Endothelial cell of umbilical vein (primary cell): ENCODE data around the gene KBTBD8. TPM values are rescaled to one million over a fixed set of nuclear protein-coding genes. Genes with fewer than 3 reads are reported as not detected.

Experiments used
- BruUV-seq: library from RNA; stranded (reverse); fragments of 400-500 nt; replicated peaks from 2 replicates; lab custom pipeline; 2021; lab: Mats Ljungman, UMichigan
- CTCF ChIA-PET: fragments of 300-600, 350-600 bp; sonication (Branson Sonifier 250); formaldehyde crosslinking; loops from one replicate; lab custom pipeline; 2021; ENCODE audit warnings: antibody characterized with exemption, inconsistent platforms; lab: Charles Lee
- POLR2A ChIA-PET: fragments of 300-600, 350-600 bp; sonication (Branson Sonifier 250); formaldehyde crosslinking; loops from one replicate; lab custom pipeline; 2021; ENCODE audit warnings: antibody characterized with exemption, inconsistent platforms; lab: Charles Lee
- DNase-seq: peaks from one replicate; pipeline ENCODE4 v3.0.0-alpha.2; 2011; ENCODE audit warnings: low read depth, low spot score
- FAIRE-seq: peaks from 2 replicates; lab custom pipeline; 2011; peaks lifted over from hg19 to GRCh38; lab: Jason Lieb, UNC
- H2AFZ ChIP-seq: 2 replicates; pipeline ENCODE4 v1.6.0; 2012; ENCODE audit warnings: low read depth, low read length, control low read depth, inconsistent platforms
- H3K27ac ChIP-seq: 2 replicates; pipeline ENCODE4 v1.5.1; 2011; ENCODE audit warnings: low read depth, mild to moderate bottlenecking, control low read depth, low read length, moderate library complexity; ENCODE audit not compliant: insufficient read depth
- H3K27me3 ChIP-seq, 2 experiments: 2 replicates each; pipeline versions ENCODE4 v1.6.0 to v1.6.1; 2011; ENCODE audit warnings: low read length in 2 of 2, mixed read lengths in 1 of 2; ENCODE audit not compliant: control insufficient read depth in 2 of 2, insufficient read depth in 2 of 2
- H3K36me3 ChIP-seq, 2 experiments: 2 replicates in 1 of 2; 3 replicates in 1 of 2; pipeline ENCODE4 v1.5.1; 2011; ENCODE audit warnings: low read length in 2 of 2, mild to moderate bottlenecking in 1 of 2, moderate library complexity in 1 of 2; ENCODE audit not compliant: control insufficient read depth in 2 of 2, insufficient read depth in 2 of 2; ENCODE audit errors: extremely low read depth in 1 of 2
- H3K4me1 ChIP-seq: 3 replicates; pipeline ENCODE4 v1.5.1; 2011; ENCODE audit warnings: mild to moderate bottlenecking, low read length; ENCODE audit not compliant: control insufficient read depth, insufficient read depth; ENCODE audit errors: extremely low read depth
- H3K4me2 ChIP-seq: 2 replicates; pipeline ENCODE4 v1.6.1; 2011; ENCODE audit warnings: low read length, control low read depth, mixed read lengths; ENCODE audit not compliant: insufficient read depth
- H3K4me3 ChIP-seq, 3 experiments: fragments of 200-600 bp in 1 of 3; sonication (generic), shearing (Covaris generic) in 1 of 3; replicated peaks in 1 of 3; 2 replicates each; pipeline ENCODE4 v1.5.1; 2011 to 2016; ENCODE audit warnings: control low read depth in 3 of 3, low read length in 3 of 3, mild to moderate bottlenecking in 2 of 3, inconsistent platforms in 1 of 3, low read depth in 1 of 3, moderate library complexity in 1 of 3; ENCODE audit not compliant: insufficient read depth in 1 of 3
- H3K79me2 ChIP-seq: 2 replicates; pipeline ENCODE4 v1.6.0; 2012; ENCODE audit warnings: low read length, inconsistent platforms; ENCODE audit not compliant: control insufficient read depth, insufficient read depth
- H3K9ac ChIP-seq: replicated peaks from 2 replicates; pipeline ENCODE3; 2011; ENCODE audit warnings: low read length, control low read depth; ENCODE audit not compliant: insufficient read depth; ENCODE audit errors: extremely low read depth
- H3K9me1 ChIP-seq: replicated peaks from 3 replicates; pipeline ENCODE4 v1.6.0; 2011; ENCODE audit warnings: mild to moderate bottlenecking, low read length; ENCODE audit not compliant: control insufficient read depth, insufficient read depth; ENCODE audit errors: extremely low read depth
- H3K9me3 ChIP-seq: replicated peaks from 2 replicates; pipeline ENCODE4 v1.5.1; 2012; ENCODE audit warnings: low read length, inconsistent platforms; ENCODE audit not compliant: control insufficient read depth, insufficient read depth
- H4K20me1 ChIP-seq: replicated peaks from 2 replicates; pipeline ENCODE3; 2011; ENCODE audit warnings: mild to moderate bottlenecking, low read length; ENCODE audit not compliant: control insufficient read depth, insufficient read depth; ENCODE audit errors: extremely low read depth
- CTCF ChIP-seq, 2 donors: IDR thresholded peaks; 1 replicate in 1 of 2; 2 replicates in 1 of 2; pipeline ENCODE4 v1.5.1; 2011; ENCODE audit warnings: low read length in 2 of 2, mild to moderate bottlenecking in 2 of 2, moderate library complexity in 2 of 2, control low read depth in 1 of 2, inconsistent platforms in 1 of 2, low read depth in 1 of 2; ENCODE audit not compliant: insufficient read depth in 1 of 2; ENCODE audit errors: extremely low read depth in 1 of 2
- EZH2 ChIP-seq: IDR thresholded peaks from 2 replicates; pipeline ENCODE4 v1.6.1; 2012; ENCODE audit warnings: borderline replicate concordance, low read depth, mild to moderate bottlenecking, moderate library complexity, low read length, inconsistent platforms; ENCODE audit not compliant: severe bottlenecking
- FOS ChIP-seq: IDR thresholded peaks from 2 replicates; pipeline ENCODE4 v1.6.1; 2011; ENCODE audit warnings: mild to moderate bottlenecking, low read length, moderate library complexity, borderline replicate concordance; ENCODE audit not compliant: insufficient read depth
- GATA2 ChIP-seq: IDR thresholded peaks from 2 replicates; pipeline ENCODE4 v1.7.0; 2011; ENCODE audit warnings: low read depth, mild to moderate bottlenecking, moderate library complexity, mixed read lengths, low read length; ENCODE audit not compliant: insufficient read length, insufficient read depth
- JUN ChIP-seq: IDR thresholded peaks from 2 replicates; pipeline ENCODE4 v1.6.1; 2011; ENCODE audit warnings: borderline replicate concordance, low read depth; ENCODE audit not compliant: insufficient read length, insufficient read depth
- MYC ChIP-seq: IDR thresholded peaks from one replicate; pipeline ENCODE4 v1.6.1; 2011; ENCODE audit warnings: mild to moderate bottlenecking, low read depth, low read length
- POLR2A ChIP-seq: IDR thresholded peaks from 2 replicates; pipeline ENCODE4 v1.6.1; 2012; ENCODE audit warnings: low read depth, mild to moderate bottlenecking, control low read depth, low read length
- POLR2AphosphoS5 ChIP-seq: IDR thresholded peaks from 2 replicates; pipeline ENCODE4 v1.6.1; 2012; ENCODE audit warnings: low read depth, mild to moderate bottlenecking, control low read depth, low read length, moderate library complexity; ENCODE audit not compliant: insufficient read depth
- dilution Hi-C: fragments of 300-500 bp; cut with MboI; formaldehyde crosslinking; loops from one replicate; pipeline ENCODE4 v1.15.0; 2019; ENCODE audit warnings: low sequenced_read_pairs; ENCODE audit not compliant: extremely low pct_ligation_motif_present
- intact Hi-C: fragments of 100-400 bp; cut with micrococcal nuclease; formaldehyde crosslinking; loops from one replicate; pipeline ENCODE4 v1.10.0; 2022
- polyA plus RNA-seq, 4 experiments: library from polyadenylated mRNA; depleted of rRNA in 3 of 4; stranded (reverse) in 3 of 4; unstranded in 1 of 4; fragments of >200 nt; gene quantifications; 2 replicates each; pipeline versions ENCODE4 v1.2.1 to v1.2.3, GENCODE V29; 2011 to 2012; ENCODE audit warnings: missing spikeins in 1 of 4
- total RNA-seq: library from RNA; stranded (reverse); gene quantifications from 2 replicates; pipeline ENCODE4 v1.2.3, GENCODE V29; 2021
- TF ChIP-seq, protein P1 (sequence below): IDR thresholded peaks from 2 replicates; pipeline ENCODE4 v1.6.1; 2011; ENCODE audit not compliant: insufficient read depth, insufficient read length

The KBTBD8 gene
- total and polyA plus RNA-seq, 2 donors (not counting 3 experiments of a cell fraction or from before 2014, with no cell fraction given) = 0.26 to 1.1 TPM

DNA sequence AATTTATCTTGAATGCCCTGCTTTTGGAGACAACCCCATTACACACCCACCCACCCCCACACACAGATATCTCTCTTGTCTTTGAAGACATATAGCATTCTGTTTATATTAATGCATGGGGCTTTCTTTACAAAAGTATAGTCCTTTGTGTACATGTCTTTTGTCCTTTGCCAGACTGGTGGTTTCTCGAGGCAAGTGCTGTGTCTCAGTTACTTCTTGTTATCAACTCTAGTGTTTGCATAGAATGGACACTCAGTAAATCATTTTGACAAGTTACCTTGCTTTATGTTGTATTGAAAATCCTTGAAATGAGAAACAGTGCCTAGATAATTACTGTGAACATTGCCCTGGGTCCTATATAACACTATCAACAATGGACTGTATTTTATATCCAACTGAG is 33.9 kb downstream of the KBTBD8 start:
- dilution Hi-C loops = no loop called here
- no peaks in the 10 kb centered on the region for H3K9me3 ChIP-seq
- no peaks in the 10 kb centered on the region for H4K20me1 ChIP-seq
- no peaks in the 10 kb centered on the region for H3K36me3 ChIP-seq
- no peaks in the 10 kb centered on the region for H3K27me3 ChIP-seq
- BruUV-seq = no TSS peak
- no peaks in the 10 kb centered on the region for H3K4me1 ChIP-seq
- H3K4me3 ChIP-seq = no peak overlapping the region
- intact Hi-C loops = no loop called here
- ChIA-PET POLR2A (no interaction called here), CTCF (no interaction called here)
- H3K79me2 ChIP-seq = no peaks in the 10 kb centered on the region
- H3K27ac ChIP-seq = no peak overlapping the region
- no peaks in the 10 kb centered on the region for H3K9me1 ChIP-seq
- H3K9ac ChIP-seq = no peak overlapping the region
- FAIRE-seq (no peak), DNase-seq (no peak)
- H3K4me2 ChIP-seq = no peak overlapping the region
- TF ChIP-seq CTCF (IDR thresholded peaks at IDR 0.05; ENCODE audit: extremely low read depth in 1 of 2, insufficient read depth in 1 of 2, low read depth in 1 of 2, low read length in 2 of 2) = no peak
- TF ChIP-seq, protein P1, sequence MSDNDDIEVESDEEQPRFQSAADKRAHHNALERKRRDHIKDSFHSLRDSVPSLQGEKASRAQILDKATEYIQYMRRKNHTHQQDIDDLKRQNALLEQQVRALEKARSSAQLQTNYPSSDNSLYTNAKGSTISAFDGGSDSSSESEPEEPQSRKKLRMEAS = no peak
- TF ChIP-seq EZH2 = no peak
- TF ChIP-seq MYC = no peak
- no peak for TF ChIP-seq JUN
- no peak for TF ChIP-seq POLR2A
- TF ChIP-seq GATA2 = no peak
- no peak for TF ChIP-seq FOS
- TF ChIP-seq POLR2AphosphoS5 = no peak
- no peak overlapping the region for H2AFZ ChIP-seq
